ENCODE results near the gene CSNK1A1. TPM values are rescaled to one million over a fixed set of nuclear protein-coding genes. Genes with fewer than 3 reads are reported as not detected.

CSNK1A1 gene
- total RNA-seq, 2 donors from 2014 or later: 198 to 214 TPM

- Histone ChIP-seq H3K4me1 (ENCODE audit: control insufficient read depth, insufficient read depth, low read length) (no peaks in the 10 kb centered on the region), H3K36me3 (ENCODE audit: control insufficient read depth, insufficient read depth, low read length) (no peaks in the 10 kb centered on the region), H3K9me3 (ENCODE audit: control insufficient read depth, low read length) (no peaks in the 10 kb centered on the region), H3K27ac (ENCODE audit: low read depth, low read length) (no peak overlapping the region), H3K4me3 (ENCODE audit: low read length) (no peak overlapping the region), H3K27me3 (ENCODE audit: control insufficient read depth, insufficient read depth, low read length, poor library complexity, severe bottlenecking) (no peaks in the 10 kb centered on the region), H3K9ac (ENCODE audit: extremely low read depth, low read length, poor library complexity, severe bottlenecking) (no peak overlapping the region)
- no peak for DNase-seq
- no peak overlapping the region for H3K4me3 Mint-ChIP-seq
- no peaks in the 10 kb centered on the region for H3K36me3 Mint-ChIP-seq (ENCODE audit: low read depth)
- no peaks in the 10 kb centered on the region for H3K27me3 Mint-ChIP-seq (ENCODE audit: insufficient read depth)
- no peak overlapping the region for H3K27ac Mint-ChIP-seq
- WGBS, 2 experiments (ENCODE audit: insufficient coverage in 1 of 2, insufficient read length in 1 of 2): 89 to 100% methylated on average over 3 of the region's 3 CpGs
- peaks cover 7% of the 10 kb centered on the region for H3K4me1 Mint-ChIP-seq
- no peaks in the 10 kb centered on the region for H3K9me3 Mint-ChIP-seq
- TF ChIP-seq CTCF (conservative IDR thresholded peaks at IDR 0.05): no peak
Observed at GRCh38 chr5:149478761-149479160, 72.5 kb downstream of the CSNK1A1 start.

- H3K27ac ChIP-seq (ENCODE audit: low read depth, low read length): no peak overlapping the region
- H3K4me1 Mint-ChIP-seq: peaks cover 7% of the 10 kb centered on the region
- H3K27me3 Mint-ChIP-seq (ENCODE audit: insufficient read depth): no peaks in the 10 kb centered on the region
- H3K9me3 Mint-ChIP-seq: no peaks in the 10 kb centered on the region
- TF ChIP-seq CTCF (conservative IDR thresholded peaks at IDR 0.05): no peak
- H3K4me1 ChIP-seq (ENCODE audit: control insufficient read depth, insufficient read depth, low read length): no peaks in the 10 kb centered on the region
- H3K27me3 ChIP-seq (ENCODE audit: control insufficient read depth, insufficient read depth, low read length, poor library complexity, severe bottlenecking): no peaks in the 10 kb centered on the region
- no peak overlapping the region for H3K27ac Mint-ChIP-seq
- H3K36me3 ChIP-seq (ENCODE audit: control insufficient read depth, insufficient read depth, low read length): no peaks in the 10 kb centered on the region
- H3K9ac ChIP-seq (ENCODE audit: extremely low read depth, low read length, poor library complexity, severe bottlenecking): no peak overlapping the region
- 90% methylated on average over 3 of the region's 3 CpGs; no CpG with 5 or more reads in 1 of the 2 experiments for WGBS, 2 experiments (ENCODE audit: insufficient coverage in 1 of 2, insufficient read length in 1 of 2)
- H3K4me3 Mint-ChIP-seq: no peak overlapping the region
- DNase-seq: peak; percentile 30
- no peak overlapping the region for H3K4me3 ChIP-seq (ENCODE audit: low read length)
- H3K9me3 ChIP-seq (ENCODE audit: control insufficient read depth, low read length): no peaks in the 10 kb centered on the region
- no peaks in the 10 kb centered on the region for H3K36me3 Mint-ChIP-seq (ENCODE audit: low read depth)
Observed at GRCh38 chr5:149475777-149476176, 75.5 kb downstream of the CSNK1A1 start.

DNA sequence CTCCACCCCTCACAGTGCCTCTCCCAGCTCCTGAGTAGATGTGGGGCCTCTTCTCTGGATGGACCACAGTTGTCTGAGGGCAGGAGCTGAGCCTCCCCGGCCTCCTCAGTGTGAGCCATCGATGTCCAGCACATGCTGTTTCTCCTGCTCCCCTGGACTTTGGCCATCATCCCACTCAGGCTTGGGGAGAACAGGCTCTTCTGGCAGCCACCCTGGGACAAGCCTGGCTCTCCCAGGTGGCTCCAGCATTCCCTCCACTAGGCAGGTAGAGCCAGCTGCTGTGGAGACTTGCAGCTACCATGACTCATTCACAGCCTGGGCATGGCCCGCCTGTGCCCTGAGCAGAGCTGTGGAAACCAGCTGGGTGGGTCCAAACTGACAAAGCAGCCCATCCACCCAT is 77.0 kb downstream of the CSNK1A1 start:
- Histone ChIP-seq H3K9ac (ENCODE audit: extremely low read depth, low read length, poor library complexity, severe bottlenecking) (no peak overlapping the region), H3K9me3 (ENCODE audit: control insufficient read depth, low read length) (no peaks in the 10 kb centered on the region), H3K27ac (ENCODE audit: low read depth, low read length) (no peak overlapping the region), H3K27me3 (ENCODE audit: control insufficient read depth, insufficient read depth, low read length, poor library complexity, severe bottlenecking) (no peaks in the 10 kb centered on the region), H3K4me3 (ENCODE audit: low read length) (no peak overlapping the region), H3K36me3 (ENCODE audit: control insufficient read depth, insufficient read depth, low read length) (no peaks in the 10 kb centered on the region), H3K4me1 (ENCODE audit: control insufficient read depth, insufficient read depth, low read length) (no peaks in the 10 kb centered on the region)
- Mint-ChIP-seq H3K9me3 (no peaks in the 10 kb centered on the region), H3K4me3 (no peak overlapping the region), H3K36me3 (ENCODE audit: low read depth) (no peaks in the 10 kb centered on the region), H3K27ac (no peak overlapping the region), H3K27me3 (ENCODE audit: insufficient read depth) (no peaks in the 10 kb centered on the region), H3K4me1 (peaks cover 7% of the 10 kb centered on the region)
- DNase-seq: peak; percentile 60
- WGBS, 2 experiments (ENCODE audit: insufficient coverage in 1 of 2, insufficient read length in 1 of 2): 91 to 92% methylated on average over 3 of the region's 3 CpGs
- no peak for TF ChIP-seq CTCF (conservative IDR thresholded peaks at IDR 0.05)
